HG03571 (cell line): Measurements from ENCODE around the gene GAD1.

ENCODE experiments used
- ATAC-seq: cut with Tn5 transposase; IDR thresholded peaks from one replicate; pipeline ENCODE4 v1.9.1; 2021; ENCODE audit not compliant: unreplicated experiment

GAD1 gene

DNA sequence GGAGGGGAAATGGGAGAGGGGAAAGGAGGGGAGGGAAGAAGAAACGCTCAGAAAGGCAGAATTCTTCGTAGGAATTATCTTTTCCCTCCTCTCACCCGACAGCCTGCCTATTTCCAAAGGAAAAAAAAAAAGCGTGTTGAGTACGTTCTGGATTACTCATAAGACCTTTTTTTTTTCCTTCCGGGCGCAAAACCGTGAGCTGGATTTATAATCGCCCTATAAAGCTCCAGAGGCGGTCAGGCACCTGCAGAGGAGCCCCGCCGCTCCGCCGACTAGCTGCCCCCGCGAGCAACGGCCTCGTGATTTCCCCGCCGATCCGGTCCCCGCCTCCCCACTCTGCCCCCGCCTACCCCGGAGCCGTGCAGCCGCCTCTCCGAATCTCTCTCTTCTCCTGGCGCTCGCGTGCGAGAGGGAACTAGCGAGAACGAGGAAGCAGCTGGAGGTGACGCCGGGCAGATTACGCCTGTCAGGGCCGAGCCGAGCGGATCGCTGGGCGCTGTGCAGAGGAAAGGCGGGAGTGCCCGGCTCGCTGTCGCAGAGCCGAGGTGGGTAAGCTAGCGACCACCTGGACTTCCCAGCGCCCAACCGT lies at the start of gene GAD1:
GAD1 (plus strand) TSS at position 384 of the 589 bp plus-strand sequence. CDS start 1,705 bp downstream, outside the sequence.
- peak; percentile 47 for ATAC-seq

DNA sequence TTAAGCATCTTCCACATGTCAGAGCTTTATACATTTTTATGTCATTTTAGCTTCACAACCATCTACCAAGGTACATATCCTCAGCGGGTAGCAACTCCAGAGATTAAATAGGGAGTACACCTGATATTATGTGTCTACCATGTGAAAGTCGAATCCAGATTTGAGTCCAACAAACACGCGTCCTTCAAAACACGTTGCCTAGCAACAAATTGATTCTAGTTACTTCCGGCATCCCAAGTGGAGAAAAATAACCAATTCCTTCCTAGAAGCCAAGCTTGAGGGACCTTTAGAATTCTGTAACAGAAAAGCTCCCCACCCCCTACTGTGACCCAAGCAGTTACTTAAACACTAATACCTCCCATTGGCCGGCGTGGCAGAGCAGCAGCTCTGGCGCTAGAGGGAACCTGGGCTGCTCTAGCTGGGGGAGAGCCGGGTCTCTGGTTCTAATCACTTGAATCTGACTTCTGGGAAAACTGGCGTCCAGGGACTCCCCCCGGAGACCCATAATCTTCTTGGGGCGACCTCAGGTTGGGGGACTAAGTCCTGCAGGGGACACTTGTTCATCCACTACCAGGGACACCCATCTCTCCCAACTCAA lies 46.6 kb upstream of the GAD1 start, which contains the start of gene ERICH2:
ERICH2 (plus strand) TSS at position 371 of the 598 bp plus-strand sequence. CDS start 304 bp downstream, outside the sequence.
- peak; percentile 41 for ATAC-seq

DNA sequence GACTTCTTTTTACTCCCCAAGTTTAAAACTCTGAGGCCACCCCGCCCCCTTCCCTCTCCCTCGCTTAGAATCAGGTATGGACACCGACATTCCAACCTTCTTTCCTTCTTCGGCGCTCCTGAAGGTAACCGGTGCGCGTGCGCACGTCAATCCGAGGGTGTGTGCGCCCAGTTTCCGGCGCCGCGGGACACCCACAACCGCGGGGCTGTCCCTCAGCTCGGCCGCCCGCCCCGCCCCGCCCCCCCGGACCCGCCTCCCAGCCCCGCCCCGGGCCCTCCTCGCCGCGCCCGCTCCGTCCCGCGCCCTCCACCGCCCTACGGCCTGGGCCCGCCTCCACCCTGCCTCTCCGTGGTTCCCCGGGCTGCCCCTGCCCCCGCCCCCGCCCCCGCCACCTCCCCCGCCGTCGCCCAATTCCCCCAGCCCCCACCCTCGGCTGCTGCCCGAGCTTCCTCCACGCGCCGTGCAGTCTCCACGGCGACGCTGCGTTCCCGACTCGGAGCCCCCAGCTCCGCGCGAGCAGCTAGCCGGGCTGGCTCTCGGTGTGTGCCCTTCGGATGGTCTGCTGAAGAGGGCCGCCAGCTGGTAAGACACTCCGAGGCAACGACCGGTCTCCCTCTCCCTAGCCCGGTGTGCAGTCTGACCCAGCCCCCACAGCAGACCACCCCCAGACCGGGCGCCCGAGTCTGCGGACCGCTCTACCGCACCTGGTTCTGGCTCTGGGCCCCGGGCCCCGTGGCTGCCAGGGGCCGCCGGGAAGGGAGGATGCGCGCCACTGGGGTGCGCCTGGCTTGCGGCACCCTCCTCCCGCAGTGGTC lies 45.9 kb upstream of the GAD1 start:
- peak; percentile 79 for ATAC-seq

GRCh38 chr2:170771421-170771937 lies 45.2 kb upstream of the GAD1 start:
- no peak for ATAC-seq

GRCh38 chr2:170772295-170772694 lies 44.4 kb upstream of the GAD1 start:
- ATAC-seq, result no peak

GRCh38 chr2:170774074-170774473 lies 42.6 kb upstream of the GAD1 start:
- ATAC-seq, result no peak

DNA sequence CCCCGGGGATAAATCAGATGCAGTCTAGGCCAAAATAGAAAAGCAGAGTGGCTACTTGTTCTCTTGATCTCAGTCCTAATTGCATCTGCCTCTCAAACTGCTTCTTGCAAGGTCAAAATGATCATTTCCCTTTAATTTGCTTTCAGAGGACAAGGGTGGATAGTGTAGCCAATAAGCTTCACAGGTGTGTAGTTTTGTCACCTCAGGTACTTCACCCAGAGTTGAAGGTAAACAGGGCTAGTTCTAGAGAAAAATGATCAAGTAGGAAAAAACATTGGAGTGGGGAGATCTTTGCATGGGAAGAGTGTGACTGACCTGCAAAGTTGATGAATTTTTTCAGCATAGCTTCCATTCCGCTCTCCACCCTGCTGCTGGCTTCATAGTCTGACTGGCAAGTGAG lies 37.8 kb upstream of the GAD1 start:
- ATAC-seq, result no peak

GRCh38 chr2:170779304-170779703 lies 37.4 kb upstream of the GAD1 start:
- no peak for ATAC-seq

DNA sequence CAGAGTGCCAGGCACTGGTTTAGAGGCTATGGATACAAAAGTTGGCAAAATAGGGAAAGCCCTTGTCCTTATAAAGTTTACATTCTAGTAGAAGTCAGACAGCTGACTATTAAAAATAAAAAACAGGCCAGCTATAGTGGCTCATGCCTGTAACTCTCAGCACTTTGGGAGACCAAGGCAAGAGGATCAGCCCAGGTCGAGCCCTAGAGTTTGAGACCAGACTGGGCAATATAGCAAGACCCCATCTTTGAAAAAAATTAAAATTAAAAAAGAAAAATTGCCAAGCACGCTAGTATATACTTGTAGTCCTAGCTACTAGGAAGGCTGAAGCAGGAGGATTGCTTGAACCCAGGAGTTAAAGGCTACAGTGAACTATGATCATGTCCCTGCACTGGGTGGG lies 34.0 kb upstream of the GAD1 start:
- no peak for ATAC-seq

- no peak for ATAC-seq
These were observed 33.1 kb upstream of the GAD1 start for GRCh38 chr2:170783549-170783948.

DNA sequence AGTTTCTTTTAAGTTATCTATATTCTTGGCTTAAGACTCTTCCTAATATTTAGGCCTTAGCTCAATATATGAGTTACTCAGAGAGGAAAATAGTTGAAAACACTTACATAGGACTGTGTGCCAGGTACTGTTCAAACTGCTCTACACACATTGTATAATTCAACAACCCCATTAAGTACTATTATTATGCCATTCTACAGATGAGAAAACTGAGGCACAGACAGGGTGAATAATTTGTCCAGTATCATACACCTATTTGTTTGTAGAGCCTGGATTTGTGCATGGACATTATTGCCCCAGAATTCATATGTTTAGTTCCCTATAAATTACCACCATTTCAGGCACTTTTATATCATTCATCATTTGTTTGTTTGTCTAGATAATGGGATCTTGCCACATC lies 17.7 kb upstream of the GAD1 start:
- ATAC-seq, result no peak

- ATAC-seq, result no peak
These were observed 10.1 kb upstream of the GAD1 start for GRCh38 chr2:170806548-170806947.

GRCh38 chr2:170812710-170813600 lies 3.7 kb upstream of the GAD1 start:
- ATAC-seq, result no peak

- no peak for ATAC-seq
These were observed 2.8 kb upstream of the GAD1 start for GRCh38 chr2:170813611-170814532.

- no peak for ATAC-seq
These were observed 2.0 kb upstream of the GAD1 start for GRCh38 chr2:170814533-170815230.

DNA sequence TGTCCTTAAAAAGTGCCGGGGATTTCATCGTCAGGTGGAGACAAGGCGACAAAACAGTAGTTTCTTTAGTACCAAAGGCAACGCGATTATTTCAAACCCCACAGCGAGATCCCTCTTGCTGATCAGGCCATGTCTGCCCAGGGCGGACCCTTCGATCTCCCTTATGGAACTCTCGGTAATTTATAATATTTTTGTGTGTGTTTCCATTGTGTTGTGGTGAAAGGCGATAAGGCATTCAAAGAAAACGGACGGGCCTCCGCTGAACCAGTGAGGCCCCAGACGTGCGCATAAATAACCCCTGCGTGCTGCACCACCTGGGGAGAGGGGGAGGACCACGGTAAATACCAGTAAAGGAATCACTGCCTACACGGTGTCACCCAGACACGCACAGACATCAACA lies 1.4 kb upstream of the GAD1 start:
- no peak for ATAC-seq

DNA sequence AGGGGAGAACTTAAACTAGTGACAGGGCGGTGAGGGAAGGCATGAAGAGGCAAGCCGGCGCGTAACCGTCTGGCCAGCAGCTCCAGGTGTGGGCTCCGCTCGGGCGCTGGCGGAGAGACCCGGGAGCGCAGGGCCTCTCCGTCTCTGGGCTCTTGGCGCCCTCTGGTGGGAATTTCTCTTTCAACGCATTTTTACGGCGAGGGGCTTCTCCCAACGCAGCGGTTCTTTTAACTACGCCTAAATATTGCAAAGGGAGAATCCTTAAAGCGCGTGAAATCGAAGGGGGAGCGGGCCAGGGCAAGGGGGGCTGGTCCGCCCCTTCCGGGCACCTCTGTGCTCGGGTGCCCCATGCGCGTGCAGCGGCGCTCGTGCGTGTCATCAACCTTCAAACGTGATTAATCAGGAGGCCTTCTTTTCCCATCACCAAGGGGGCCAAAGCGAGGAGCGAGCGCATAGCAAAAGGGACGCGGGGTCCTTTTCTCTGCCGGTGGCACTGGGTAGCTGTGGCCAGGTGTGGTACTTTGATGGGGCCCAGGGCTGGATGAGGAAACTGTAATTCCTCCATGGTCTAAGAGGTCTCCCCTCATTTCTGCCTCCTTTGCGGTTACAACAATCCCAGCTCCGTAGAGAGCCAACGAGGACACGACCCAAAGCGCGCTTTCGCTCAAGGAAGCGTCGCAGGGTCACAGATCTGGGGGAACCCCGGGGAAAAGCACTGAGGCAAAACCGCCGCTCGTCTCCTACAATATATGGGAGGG lies 762 bp upstream of the GAD1 start:
- ATAC-seq, result no peak
